H1 (cell line): ENCODE results near the gene MRPS31. TPM values are rescaled to one million over a fixed set of nuclear protein-coding genes. Genes with fewer than 3 reads are reported as not detected.

Experiments
- CTCF ChIA-PET: fragments of 300-600 bp; sonication (Branson Sonifier 250); formaldehyde crosslinking; loops from one replicate; lab custom pipeline; 2021; ENCODE audit not compliant: partially characterized antibody; lab: Charles Lee
- POLR2A ChIA-PET: fragments of 300-600 bp; sonication (Branson Sonifier 250); formaldehyde crosslinking; loops from one replicate; lab custom pipeline; 2021; ENCODE audit warnings: inconsistent platforms; ENCODE audit not compliant: partially characterized antibody; lab: Charles Lee
- DNase-seq, 2 experiments: peaks; one replicate each; pipeline versions ENCODE4 v3.0.0 to v3.0.0-alpha.2; 2010 to 2022; ENCODE audit warnings: low spot score in 2 of 2, low read depth in 1 of 2, mixed read lengths in 1 of 2
- FAIRE-seq: peaks from 2 replicates; lab custom pipeline; 2011; peaks lifted over from hg19 to GRCh38; lab: Jason Lieb, UNC
- H2AFZ ChIP-seq: 2 replicates; pipeline ENCODE4 v1.8.1; 2012; ENCODE audit warnings: low read length, inconsistent platforms
- H2AK5ac ChIP-seq: 2 replicates; pipeline ENCODE4 v1.6.1; 2013; ENCODE audit warnings: low read depth, low read length
- H2BK120ac ChIP-seq: replicated peaks from 2 replicates; pipeline ENCODE3; 2013; ENCODE audit warnings: low read depth, low read length, inconsistent platforms
- H2BK12ac ChIP-seq: 2 replicates; pipeline ENCODE4 v1.6.1; 2013; ENCODE audit warnings: low read depth, low read length
- H2BK15ac ChIP-seq: 2 replicates; pipeline ENCODE4 v1.6.1; 2013; ENCODE audit warnings: low read length
- H2BK20ac ChIP-seq: 2 replicates; pipeline ENCODE4 v1.6.1; 2013; ENCODE audit warnings: low read length
- H2BK5ac ChIP-seq: 2 replicates; pipeline ENCODE4 v1.6.1; 2013; ENCODE audit warnings: low read depth, low read length
- H3K14ac ChIP-seq: 2 replicates; pipeline ENCODE4 v1.6.1; 2013; ENCODE audit warnings: inconsistent platforms; ENCODE audit not compliant: insufficient read length
- H3K18ac ChIP-seq: 2 replicates; pipeline ENCODE4 v1.6.1; 2013; ENCODE audit warnings: low read length; ENCODE audit errors: extremely low read depth
- H3K23ac ChIP-seq: 2 replicates; pipeline ENCODE4 v1.6.1; 2013; ENCODE audit warnings: inconsistent platforms; ENCODE audit not compliant: insufficient read length
- H3K23me2 ChIP-seq: 2 replicates; pipeline ENCODE4 v1.6.1; 2013; ENCODE audit warnings: low read depth, low read length
- H3K27ac ChIP-seq: 2 replicates; pipeline ENCODE4 v1.6.1; 2011; ENCODE audit warnings: low read depth, low read length, inconsistent platforms
- H3K27me3 ChIP-seq, 4 experiments: replicated peaks in 1 of 4; 1 replicate in 1 of 4; 2 replicates in 3 of 4; pipeline versions ENCODE4 v1.6.1 to v1.8.1; 2011 to 2013; ENCODE audit warnings: low read length in 3 of 4, mild to moderate bottlenecking in 3 of 4, inconsistent platforms in 2 of 4, mixed read lengths in 2 of 4, moderate library complexity in 1 of 4; ENCODE audit not compliant: control insufficient read depth in 3 of 4, insufficient read depth in 3 of 4; ENCODE audit errors: extremely low read depth in 1 of 4
- H3K36me3 ChIP-seq, 4 experiments: 2 replicates each; pipeline versions ENCODE4 v1.6.1 to v1.8.1; 2011 to 2013; ENCODE audit warnings: mild to moderate bottlenecking in 4 of 4, low read length in 3 of 4, moderate library complexity in 2 of 4, control low read depth in 1 of 4, inconsistent platforms in 1 of 4; ENCODE audit not compliant: insufficient read depth in 4 of 4, control insufficient read depth in 2 of 4
- H3K4ac ChIP-seq: replicated peaks from 2 replicates; pipeline ENCODE3; 2013; ENCODE audit warnings: low read length, low read depth, mixed read lengths, inconsistent platforms; ENCODE audit not compliant: insufficient read length
- H3K4me1 ChIP-seq, 4 experiments: replicated peaks in 1 of 4; 1 replicate in 1 of 4; 2 replicates in 3 of 4; pipeline versions ENCODE4 v1.6.1 to v1.8.1; 2011 to 2013; ENCODE audit warnings: low read length in 3 of 4, inconsistent platforms in 2 of 4, mixed read lengths in 1 of 4; ENCODE audit not compliant: insufficient read depth in 4 of 4, control insufficient read depth in 3 of 4
- H3K4me2 ChIP-seq, 2 experiments: 2 replicates each; pipeline versions ENCODE4 v1.6.1 to v1.8.1; 2011 to 2013; ENCODE audit warnings: low read depth in 2 of 2, low read length in 2 of 2, control low read depth in 1 of 2, inconsistent platforms in 1 of 2, mild to moderate bottlenecking in 1 of 2; ENCODE audit not compliant: insufficient read depth in 1 of 2
- H3K4me3 ChIP-seq, 4 experiments: fragments of 200-600, 300-600 bp in 1 of 4; sonication (generic), shearing (Covaris generic), sonication (Bioruptor Twin) in 1 of 4; 2 replicates each; pipeline versions ENCODE4 v1.5.1 to v1.8.1; 2011 to 2016; ENCODE audit warnings: low read length in 4 of 4, low read depth in 3 of 4, control low read depth in 2 of 4, inconsistent platforms in 2 of 4, mild to moderate bottlenecking in 2 of 4, mixed read lengths in 1 of 4, moderate library complexity in 1 of 4; ENCODE audit not compliant: insufficient read depth in 2 of 4; ENCODE audit errors: extremely low read depth in 1 of 4
- H3K56ac ChIP-seq: replicated peaks from 2 replicates; pipeline ENCODE3; 2013; ENCODE audit warnings: low read depth, mild to moderate bottlenecking, mixed read lengths, low read length, inconsistent platforms; ENCODE audit not compliant: insufficient read length
- H3K79me1 ChIP-seq: 2 replicates; pipeline ENCODE4 v1.6.1; 2013; ENCODE audit warnings: low read depth, low read length, control low read depth
- H3K79me2 ChIP-seq, 2 experiments: 2 replicates each; pipeline versions ENCODE4 v1.6.1 to v1.8.1; 2012 to 2013; ENCODE audit warnings: low read length in 2 of 2, mild to moderate bottlenecking in 2 of 2, inconsistent platforms in 1 of 2; ENCODE audit not compliant: insufficient read depth in 2 of 2, control insufficient read depth in 1 of 2
- H3K9ac ChIP-seq, 4 experiments: replicated peaks in 1 of 4; 1 replicate in 1 of 4; 2 replicates in 3 of 4; pipeline versions ENCODE4 v1.6.1 to v1.8.1; 2011 to 2013; ENCODE audit warnings: low read depth in 3 of 4, low read length in 3 of 4, control low read depth in 2 of 4, mild to moderate bottlenecking in 2 of 4, moderate library complexity in 2 of 4, inconsistent platforms in 1 of 4; ENCODE audit errors: extremely low read depth in 1 of 4
- H3K9me3 ChIP-seq, 2 experiments: 2 replicates each; pipeline versions ENCODE4 v1.6.1 to v1.8.1; 2012 to 2013; ENCODE audit warnings: mild to moderate bottlenecking in 2 of 2, moderate library complexity in 2 of 2, control low read depth in 1 of 2, inconsistent platforms in 1 of 2, low read depth in 1 of 2, low read length in 1 of 2, mixed read lengths in 1 of 2; ENCODE audit not compliant: insufficient read depth in 2 of 2
- H4K20me1 ChIP-seq, 2 experiments: replicated peaks in 1 of 2; 2 replicates each; pipeline versions ENCODE3 to v1.8.1; 2011 to 2013; ENCODE audit warnings: inconsistent platforms in 2 of 2, low read length in 2 of 2, mild to moderate bottlenecking in 1 of 2; ENCODE audit not compliant: insufficient read depth in 2 of 2, control insufficient read depth in 1 of 2
- H4K5ac ChIP-seq: 2 replicates; pipeline ENCODE4 v1.6.1; 2013; ENCODE audit warnings: low read length, low read depth, mixed read lengths, inconsistent platforms; ENCODE audit not compliant: insufficient read length
- H4K8ac ChIP-seq: 2 replicates; pipeline ENCODE4 v1.8.0; 2013; ENCODE audit warnings: mild to moderate bottlenecking, moderate library complexity, low read length, inconsistent platforms; ENCODE audit not compliant: insufficient read depth; ENCODE audit errors: extremely low read depth
- H4K91ac ChIP-seq: replicated peaks from 2 replicates; pipeline ENCODE3; 2013; ENCODE audit warnings: low read length, mixed read lengths, inconsistent platforms; ENCODE audit not compliant: insufficient read length
- BACH1 ChIP-seq: IDR thresholded peaks from 2 replicates; pipeline ENCODE4 v1.6.1; 2012; ENCODE audit warnings: low read length, improper control_type of control experiment
- BRCA1 ChIP-seq: IDR thresholded peaks from 2 replicates; pipeline ENCODE4 v1.6.1; 2012; ENCODE audit warnings: low read depth, low read length, improper control_type of control experiment
- CREB1 ChIP-seq: IDR thresholded peaks from 2 replicates; pipeline ENCODE4 v1.6.1; 2012; ENCODE audit warnings: inconsistent platforms
- CTCF ChIP-seq, 3 experiments: IDR thresholded peaks; 1 replicate in 2 of 3; 2 replicates in 1 of 3; pipeline versions ENCODE4 v1.5.1 to v1.6.1; 2011; ENCODE audit warnings: low read length in 3 of 3, mild to moderate bottlenecking in 3 of 3, inconsistent platforms in 2 of 3, low read depth in 1 of 3, moderate library complexity in 1 of 3; ENCODE audit not compliant: insufficient read depth in 1 of 3; ENCODE audit errors: control extremely low read depth in 1 of 3
- JUN ChIP-seq: IDR thresholded peaks from 2 replicates; pipeline ENCODE4 v1.6.1; 2011; ENCODE audit warnings: low read depth, mild to moderate bottlenecking, improper control_type of control experiment, low read length
- KDM4A ChIP-seq: IDR thresholded peaks from one replicate; pipeline ENCODE4 v1.7.1; 2012; ENCODE audit warnings: low read depth, mild to moderate bottlenecking, moderate library complexity, low read length, inconsistent platforms; ENCODE audit not compliant: severe bottlenecking
- MAFK ChIP-seq: IDR thresholded peaks from 2 replicates; pipeline ENCODE4 v1.6.1; 2012; ENCODE audit warnings: low read depth, mild to moderate bottlenecking, improper control_type of control experiment, low read length
- RAD21 ChIP-seq, 2 experiments: IDR thresholded peaks in 1 of 2; conservative IDR thresholded peaks in 1 of 2; 2 replicates each; pipeline ENCODE4 v1.6.1; 2011; ENCODE audit warnings: low read depth in 2 of 2, low read length in 2 of 2, improper control_type of control experiment in 1 of 2, inconsistent platforms in 1 of 2, mild to moderate bottlenecking in 1 of 2, moderate library complexity in 1 of 2
- RXRA ChIP-seq: IDR thresholded peaks from 2 replicates; pipeline ENCODE4 v1.6.1; 2011; ENCODE audit warnings: low read depth, mild to moderate bottlenecking, low read length, moderate library complexity; ENCODE audit not compliant: insufficient read depth
- SIX5 ChIP-seq: IDR thresholded peaks from 2 replicates; pipeline ENCODE4 v1.6.1; 2011; ENCODE audit warnings: mild to moderate bottlenecking, low read depth, low read length
- SP4 ChIP-seq: IDR thresholded peaks from 2 replicates; pipeline ENCODE4 v1.6.1; 2012; ENCODE audit warnings: low read length, inconsistent platforms
- SUZ12 ChIP-seq: fragments of 200-600 bp; sonication (generic); IDR thresholded peaks from 2 replicates; pipeline ENCODE4 v1.6.1; 2012; ENCODE audit warnings: mild to moderate bottlenecking, inconsistent platforms, low read length, moderate library complexity, mixed read lengths
- TAF7 ChIP-seq: optimal IDR thresholded peaks from 2 replicates; pipeline ENCODE3; 2011; ENCODE audit warnings: low read depth, mild to moderate bottlenecking, inconsistent platforms, low read length, moderate library complexity, borderline replicate concordance
- WGBS, 2 experiments: shearing (Covaris generic) in 1 of 2; methylation state at CpG; one replicate each; pipeline versions ENCODE4 v1.1.6 to v1.1.7; 2013 to 2015; ENCODE audit warnings: low lambda C conversion rate in 2 of 2, mixed read lengths in 2 of 2, inconsistent platforms in 1 of 2, low coverage in 1 of 2, missing lambda C conversion rate in 1 of 2; ENCODE audit not compliant: insufficient replicate concordance in 2 of 2, insufficient coverage in 1 of 2, insufficient read length in 1 of 2; ENCODE audit errors: extremely low coverage in 1 of 2, missing lambda C conversion rate in 1 of 2; 5-methylcytosine and 5-hydroxymethylcytosine counted together
- polyA plus RNA-seq, 7 experiments: library from polyadenylated mRNA; depleted of rRNA in 3 of 7; stranded (reverse) in 5 of 7; unstranded in 2 of 7; fragments of >200 nt in 5 of 7; fragments of 200-250 nt in 2 of 7; gene quantifications; 1 replicate in 5 of 7; 2 replicates in 1 of 7; 4 replicates in 1 of 7; pipeline versions ENCODE4 v1.2.1 to v1.2.3, GENCODE V29; 2011 to 2013; ENCODE audit warnings: missing spikeins in 2 of 7, mixed read lengths in 2 of 7
- total RNA-seq: library from RNA; stranded (reverse); fragmentation: NEBNext Ultra II Directional; extraction: Animal tissue kit (Norgen Biotek cat#: 25700); gene quantifications from 2 replicates; pipeline ENCODE4 v1.2.1, GENCODE V29; 2021

Gene MRPS31
- total and polyA plus RNA-seq, 2 of the 8 experiments (the other 6 are each of a cell fraction or from before 2014, with no cell fraction given), result 13.6 to 33.3 TPM

GRCh38 chr13:40697711-40698110, 73.3 kb downstream of the MRPS31 start:
- no peak overlapping the region for H3K4ac ChIP-seq
- H3K23ac ChIP-seq, result no peak overlapping the region
- H3K79me1 ChIP-seq, result no peaks in the 10 kb centered on the region
- no peaks in the 10 kb centered on the region for H4K20me1 ChIP-seq
- no peak overlapping the region for H2BK12ac ChIP-seq
- no peak overlapping the region for H4K8ac ChIP-seq
- H3K56ac ChIP-seq, result no peak overlapping the region
- CTCF ChIA-PET, result interaction anchor here (0.9 to 1.4 kb wide), 2 partner anchors 80 to 916 kb away, joined by 3 read pairs; no protein-coding TSS in a partner anchor
- H3K4me3 ChIP-seq, result no peak overlapping the region
- H2BK20ac ChIP-seq, result no peak overlapping the region
- no peaks in the 10 kb centered on the region for H3K4me1 ChIP-seq
- H3K36me3 ChIP-seq, result no peaks in the 10 kb centered on the region
- FAIRE-seq (no peak), DNase-seq (no peak)
- no peak overlapping the region for H2BK5ac ChIP-seq
- H2AK5ac ChIP-seq, result no peak overlapping the region
- no peak overlapping the region for H3K4me2 ChIP-seq
- H3K27me3 ChIP-seq, result no peaks in the 10 kb centered on the region; a peak in 2 of 7 replicates
- H4K5ac ChIP-seq, result no peak overlapping the region
- H3K9me3 ChIP-seq, result no peaks in the 10 kb centered on the region
- H2BK15ac ChIP-seq, result no peak overlapping the region
- no peak overlapping the region for H2AFZ ChIP-seq
- no peak overlapping the region for H3K18ac ChIP-seq
- no peaks in the 10 kb centered on the region for H3K79me2 ChIP-seq
- WGBS, 2 experiments, result 89% methylated on average over 5 of the region's 5 CpGs; no CpG with 5 or more reads in 1 of the 2 experiments
- H3K23me2 ChIP-seq, result no peaks in the 10 kb centered on the region
- H3K9ac ChIP-seq, result no peak overlapping the region
- H4K91ac ChIP-seq, result no peak overlapping the region
- H3K27ac ChIP-seq, result no peak overlapping the region
- H3K14ac ChIP-seq, result no peak overlapping the region
- H2BK120ac ChIP-seq, result no peak overlapping the region
- POLR2A ChIA-PET, result no interaction called here
- TF ChIP-seq CREB1, result no peak
- no peak for TF ChIP-seq BRCA1
- TF ChIP-seq KDM4A, result no peak
- no peak for TF ChIP-seq BACH1
- no peak for TF ChIP-seq SUZ12
- no peak for TF ChIP-seq JUN
- TF ChIP-seq SP4, result no peak
- TF ChIP-seq CTCF (IDR thresholded peaks at IDR 0.05; ENCODE audit: control extremely low read depth in 1 of 3, insufficient read depth in 1 of 3, low read depth in 1 of 3, low read length in 3 of 3), result no peak
- TF ChIP-seq MAFK, result no peak
- no peak for TF ChIP-seq TAF7
- no peak for TF ChIP-seq RXRA
- no peak for TF ChIP-seq SIX5
- no peak for TF ChIP-seq RAD21 (IDR thresholded peaks at IDR 0.05 in 1 of 2, conservative IDR thresholded peaks at IDR 0.05 in 1 of 2; ENCODE audit: low read depth in 2 of 2, low read length in 2 of 2)
